GM12878 (cell line): ENCODE measurements around the gene FIGNL2. TPM values are rescaled to one million over a fixed set of nuclear protein-coding genes. Genes with fewer than 3 reads are reported as not detected.

ENCODE experiments used
- BACH1 ChIP-seq: fragments of 450-650 bp; IDR thresholded peaks from 2 replicates; pipeline ENCODE4 v1.6.1; 2017; ENCODE audit warnings: mild to moderate bottlenecking, borderline replicate concordance
- CBFB ChIP-seq: IDR thresholded peaks from 2 replicates; pipeline ENCODE4 v1.6.1; 2016; ENCODE audit warnings: antibody characterized with exemption, low read depth
- CBX3 ChIP-seq: fragments of 200-600 bp; sonication (generic); IDR thresholded peaks from 2 replicates; pipeline ENCODE4 v1.6.1; 2016; ENCODE audit warnings: low read depth, borderline replicate concordance
- CHD4 ChIP-seq: fragments of 200-600 bp; sonication (generic); IDR thresholded peaks from 2 replicates; pipeline ENCODE4 v1.6.1; 2016; ENCODE audit warnings: mild to moderate bottlenecking
- E4F1 ChIP-seq: fragments of 450-650 bp; IDR thresholded peaks from 2 replicates; pipeline ENCODE4 v1.6.1; 2018; ENCODE audit warnings: borderline replicate concordance, mild to moderate bottlenecking; ENCODE audit not compliant: partially characterized antibody
- MYB ChIP-seq: fragments of 150-350 bp; IDR thresholded peaks from 2 replicates; pipeline ENCODE4 v1.6.1; 2014; ENCODE audit warnings: mild to moderate bottlenecking, low read depth, low read length, borderline replicate concordance
- ZBTB33 ChIP-seq: fragments of 450-650 bp; IDR thresholded peaks from 2 replicates; pipeline ENCODE4 v1.6.1; 2017; ENCODE audit warnings: mild to moderate bottlenecking
- polyA plus RNA-seq, 11 experiments: library from polyadenylated mRNA; depleted of rRNA in 4 of 11; unstranded in 6 of 11; stranded (reverse) in 5 of 11; fragments of >200 nt; fragmentation: Nextera tagmentation in 4 of 11; fragmentation: Illumina TruSeq in 1 of 11; extraction: Ambion mirVana in 4 of 11; extraction: Trizol in 1 of 11; gene quantifications; 1 replicate in 1 of 11; 2 replicates in 10 of 11; pipeline versions ENCODE4 v1.2.1 to v1.2.3, GENCODE V29; 2011 to 2016; ENCODE audit warnings: inconsistent platforms in 2 of 11, missing spikeins in 2 of 11, low read depth in 1 of 11
- total RNA-seq, 4 experiments: library from RNA; depleted of rRNA in 3 of 4; stranded (reverse); fragments of >200 nt in 3 of 4; fragmentation: Illumina TruSeq in 1 of 4; extraction: Trizol in 1 of 4; gene quantifications; 2 replicates each; pipeline versions ENCODE4 v1.2.1 to v1.2.3, GENCODE V29; 2013 to 2021
- TF ChIP-seq, protein P1 (sequence below): IDR thresholded peaks from 2 replicates; pipeline ENCODE4 v1.6.1; 2011; ENCODE audit warnings: low read depth, low read length, improper control_type of control experiment, borderline replicate concordance

Gene FIGNL2
- total and polyA plus RNA-seq, 10 of the 15 experiments (the other 5 are each of a cell fraction or from before 2014, with no cell fraction given), result not detected

DNA sequence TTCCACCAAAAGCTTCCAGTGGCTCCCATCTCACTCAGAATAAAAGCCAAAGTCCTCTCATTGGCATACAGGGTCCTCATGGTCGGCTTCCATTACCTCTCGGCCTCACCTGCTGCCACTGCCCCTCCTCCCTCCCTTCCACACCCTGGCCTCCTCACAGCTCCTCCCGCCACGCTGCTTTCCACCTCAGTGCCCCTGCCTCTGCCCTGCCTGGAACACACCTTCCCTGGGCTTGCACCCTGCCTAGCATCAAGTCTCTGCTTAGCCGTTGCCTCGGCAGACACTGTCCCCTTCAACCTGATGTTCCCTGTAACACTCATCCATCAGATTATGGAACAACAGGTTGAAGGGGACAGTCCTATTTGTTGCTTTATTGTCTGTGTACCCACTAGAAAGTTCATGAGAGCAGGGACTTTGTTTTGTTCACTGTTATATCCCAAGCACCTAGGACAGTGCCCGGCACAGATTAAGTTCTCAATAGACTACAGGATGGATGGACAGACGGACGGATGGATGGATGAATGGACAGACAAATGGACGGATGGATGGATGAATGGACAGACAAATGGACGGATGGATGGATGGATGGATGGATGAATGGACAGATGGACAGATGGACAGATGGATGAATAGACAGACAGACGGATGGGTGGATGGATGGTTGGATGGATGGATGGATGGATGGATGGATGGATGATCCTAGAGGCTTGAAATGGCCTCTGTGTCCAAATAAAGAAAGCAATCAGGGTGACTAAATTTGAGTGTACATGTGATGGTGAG lies 14.9 kb downstream of the FIGNL2 start (continued):
- TF ChIP-seq ZBTB33, result no peak
- no peak for TF ChIP-seq BACH1
- TF ChIP-seq, protein P1, sequence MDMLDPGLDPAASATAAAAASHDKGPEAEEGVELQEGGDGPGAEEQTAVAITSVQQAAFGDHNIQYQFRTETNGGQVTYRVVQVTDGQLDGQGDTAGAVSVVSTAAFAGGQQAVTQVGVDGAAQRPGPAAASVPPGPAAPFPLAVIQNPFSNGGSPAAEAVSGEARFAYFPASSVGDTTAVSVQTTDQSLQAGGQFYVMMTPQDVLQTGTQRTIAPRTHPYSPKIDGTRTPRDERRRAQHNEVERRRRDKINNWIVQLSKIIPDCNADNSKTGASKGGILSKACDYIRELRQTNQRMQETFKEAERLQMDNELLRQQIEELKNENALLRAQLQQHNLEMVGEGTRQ, result no peak
- no peak for TF ChIP-seq CHD4
- TF ChIP-seq CBX3, result no peak
- TF ChIP-seq E4F1, result no peak
- TF ChIP-seq CBFB, result no peak
- no peak for TF ChIP-seq MYB
